ENCODE measurements around the gene LRRC2. TPM values are rescaled to one million over a fixed set of nuclear protein-coding genes. Genes with fewer than 3 reads are reported as not detected.

Gene LRRC2
- total RNA-seq, 1 experiment from 2014 or later: not detected

DNA sequence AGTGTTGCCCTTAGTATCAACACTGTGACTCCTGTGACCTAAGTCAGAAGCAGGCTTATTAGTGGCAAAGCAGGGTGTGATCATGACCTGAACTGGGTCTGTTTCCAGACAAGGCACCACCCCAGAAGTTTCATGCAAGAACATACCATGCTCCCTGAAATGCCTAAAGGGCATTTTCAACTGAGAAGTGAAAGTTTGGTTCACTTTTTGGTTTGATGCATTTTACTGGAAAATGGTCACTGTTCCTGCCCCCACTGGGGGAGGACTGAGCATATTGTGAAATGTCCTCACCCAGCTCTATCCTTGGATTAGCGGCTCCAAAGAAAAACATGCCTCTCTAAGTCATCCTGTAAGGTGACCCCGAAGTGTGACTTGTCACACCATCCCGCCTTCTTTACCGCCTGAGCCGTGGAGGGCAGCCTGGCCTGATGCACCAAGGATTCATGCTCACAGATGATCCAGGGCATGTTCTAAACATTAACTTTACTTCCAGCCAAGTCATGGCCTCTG, 43.2 kb upstream of the LRRC2 start:
- DNase-seq (ENCODE audit: low read depth, low spot score) (no peak), ATAC-seq (no peak)
- Histone ChIP-seq H3K27ac (ENCODE audit: low read length) (no peak overlapping the region), H3K4me1 (ENCODE audit: control insufficient read depth, insufficient read depth, low read length) (no peaks in the 10 kb centered on the region), H3K9me3 (ENCODE audit: control insufficient read depth, insufficient read depth, low read depth, low read length) (no peaks in the 10 kb centered on the region), H3K4me3 (ENCODE audit: low read depth in 2 of 2, low read length in 2 of 2) (no peak overlapping the region), H3K36me3 (ENCODE audit: control insufficient read depth, insufficient read depth, low read length) (no peaks in the 10 kb centered on the region), H3K27me3 (ENCODE audit: control insufficient read depth, insufficient read depth, low read length) (no peaks in the 10 kb centered on the region; the same call in 1 of the 2 replicates)
- ChIA-PET CTCF (no interaction called here), POLR2A (no interaction called here)
- no TSS peak for BruUV-seq (replicated peaks)
- TF ChIP-seq, protein P1, sequence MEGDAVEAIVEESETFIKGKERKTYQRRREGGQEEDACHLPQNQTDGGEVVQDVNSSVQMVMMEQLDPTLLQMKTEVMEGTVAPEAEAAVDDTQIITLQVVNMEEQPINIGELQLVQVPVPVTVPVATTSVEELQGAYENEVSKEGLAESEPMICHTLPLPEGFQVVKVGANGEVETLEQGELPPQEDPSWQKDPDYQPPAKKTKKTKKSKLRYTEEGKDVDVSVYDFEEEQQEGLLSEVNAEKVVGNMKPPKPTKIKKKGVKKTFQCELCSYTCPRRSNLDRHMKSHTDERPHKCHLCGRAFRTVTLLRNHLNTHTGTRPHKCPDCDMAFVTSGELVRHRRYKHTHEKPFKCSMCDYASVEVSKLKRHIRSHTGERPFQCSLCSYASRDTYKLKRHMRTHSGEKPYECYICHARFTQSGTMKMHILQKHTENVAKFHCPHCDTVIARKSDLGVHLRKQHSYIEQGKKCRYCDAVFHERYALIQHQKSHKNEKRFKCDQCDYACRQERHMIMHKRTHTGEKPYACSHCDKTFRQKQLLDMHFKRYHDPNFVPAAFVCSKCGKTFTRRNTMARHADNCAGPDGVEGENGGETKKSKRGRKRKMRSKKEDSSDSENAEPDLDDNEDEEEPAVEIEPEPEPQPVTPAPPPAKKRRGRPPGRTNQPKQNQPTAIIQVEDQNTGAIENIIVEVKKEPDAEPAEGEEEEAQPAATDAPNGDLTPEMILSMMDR (IDR thresholded peaks at IDR 0.05): no peak
- TF ChIP-seq, protein P2, sequence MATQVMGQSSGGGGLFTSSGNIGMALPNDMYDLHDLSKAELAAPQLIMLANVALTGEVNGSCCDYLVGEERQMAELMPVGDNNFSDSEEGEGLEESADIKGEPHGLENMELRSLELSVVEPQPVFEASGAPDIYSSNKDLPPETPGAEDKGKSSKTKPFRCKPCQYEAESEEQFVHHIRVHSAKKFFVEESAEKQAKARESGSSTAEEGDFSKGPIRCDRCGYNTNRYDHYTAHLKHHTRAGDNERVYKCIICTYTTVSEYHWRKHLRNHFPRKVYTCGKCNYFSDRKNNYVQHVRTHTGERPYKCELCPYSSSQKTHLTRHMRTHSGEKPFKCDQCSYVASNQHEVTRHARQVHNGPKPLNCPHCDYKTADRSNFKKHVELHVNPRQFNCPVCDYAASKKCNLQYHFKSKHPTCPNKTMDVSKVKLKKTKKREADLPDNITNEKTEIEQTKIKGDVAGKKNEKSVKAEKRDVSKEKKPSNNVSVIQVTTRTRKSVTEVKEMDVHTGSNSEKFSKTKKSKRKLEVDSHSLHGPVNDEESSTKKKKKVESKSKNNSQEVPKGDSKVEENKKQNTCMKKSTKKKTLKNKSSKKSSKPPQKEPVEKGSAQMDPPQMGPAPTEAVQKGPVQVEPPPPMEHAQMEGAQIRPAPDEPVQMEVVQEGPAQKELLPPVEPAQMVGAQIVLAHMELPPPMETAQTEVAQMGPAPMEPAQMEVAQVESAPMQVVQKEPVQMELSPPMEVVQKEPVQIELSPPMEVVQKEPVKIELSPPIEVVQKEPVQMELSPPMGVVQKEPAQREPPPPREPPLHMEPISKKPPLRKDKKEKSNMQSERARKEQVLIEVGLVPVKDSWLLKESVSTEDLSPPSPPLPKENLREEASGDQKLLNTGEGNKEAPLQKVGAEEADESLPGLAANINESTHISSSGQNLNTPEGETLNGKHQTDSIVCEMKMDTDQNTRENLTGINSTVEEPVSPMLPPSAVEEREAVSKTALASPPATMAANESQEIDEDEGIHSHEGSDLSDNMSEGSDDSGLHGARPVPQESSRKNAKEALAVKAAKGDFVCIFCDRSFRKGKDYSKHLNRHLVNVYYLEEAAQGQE (IDR thresholded peaks at IDR 0.05; ENCODE audit: insufficient read depth in 1 of 2, low read depth in 2 of 2, low read length in 1 of 2): no peak
- TF ChIP-seq TCF7L2 (IDR thresholded peaks at IDR 0.05; ENCODE audit: low read depth, low read length) (no peak), POLR2AphosphoS5 (IDR thresholded peaks at IDR 0.05; ENCODE audit: low read depth, low read length) (no peak), SIN3A (IDR thresholded peaks at IDR 0.05; ENCODE audit: borderline replicate concordance, insufficient read depth, low read depth, low read length) (no peak)
- intact Hi-C loops (cut with micrococcal nuclease; ENCODE audit: unreplicated experiment): no loop called here
- in situ Hi-C loops (cut with HindIII; ENCODE audit: low pct_unique_long_range_greater_than_20kb, low sequenced_read_pairs): no loop called here

DNA sequence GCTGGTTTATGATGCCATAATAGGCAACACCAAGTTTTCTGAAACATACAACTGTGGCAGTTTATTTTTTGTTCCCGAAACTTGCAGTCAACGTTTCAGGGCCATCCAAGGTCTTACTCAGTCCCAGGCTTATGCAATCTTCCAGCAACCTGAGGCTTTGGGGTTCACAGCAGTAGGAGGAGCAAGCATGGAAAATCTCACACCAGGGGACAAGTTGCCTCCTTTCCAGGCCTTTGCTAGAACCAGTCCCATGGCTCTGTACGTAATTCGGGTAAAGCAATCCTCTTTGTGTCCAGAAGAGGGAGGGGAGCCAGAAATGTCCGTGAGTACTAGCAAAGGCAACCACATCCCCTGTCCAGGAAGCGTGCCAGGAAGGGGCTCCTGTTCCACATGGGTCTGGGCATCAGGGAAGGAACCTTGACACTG, 41.5 kb upstream of the LRRC2 start:
- BruUV-seq (replicated peaks): no TSS peak
- POLR2A ChIA-PET: no interaction called here
- Histone ChIP-seq H3K27ac (ENCODE audit: low read length) (no peak overlapping the region), H3K9me3 (ENCODE audit: control insufficient read depth, insufficient read depth, low read depth, low read length) (no peaks in the 10 kb centered on the region), H3K27me3 (ENCODE audit: control insufficient read depth, insufficient read depth, low read length) (no peaks in the 10 kb centered on the region; the same call in 1 of the 2 replicates), H3K36me3 (ENCODE audit: control insufficient read depth, insufficient read depth, low read length) (no peaks in the 10 kb centered on the region), H3K4me1 (ENCODE audit: control insufficient read depth, insufficient read depth, low read length) (no peaks in the 10 kb centered on the region), H3K4me3 (ENCODE audit: low read depth in 2 of 2, low read length in 2 of 2) (no peak overlapping the region)
- intact Hi-C loops (cut with micrococcal nuclease; ENCODE audit: unreplicated experiment): no loop called here
- in situ Hi-C loops (cut with HindIII; ENCODE audit: low pct_unique_long_range_greater_than_20kb, low sequenced_read_pairs): no loop called here
- no peak for ATAC-seq
- DNase-seq (ENCODE audit: low read depth, low spot score): no peak
- CTCF ChIA-PET: no interaction called here
- TF ChIP-seq, protein P1 (IDR thresholded peaks at IDR 0.05): no peak
- TF ChIP-seq TCF7L2 (IDR thresholded peaks at IDR 0.05; ENCODE audit: low read depth, low read length) (no peak), SIN3A (IDR thresholded peaks at IDR 0.05; ENCODE audit: borderline replicate concordance, insufficient read depth, low read depth, low read length) (no peak), POLR2AphosphoS5 (IDR thresholded peaks at IDR 0.05; ENCODE audit: low read depth, low read length) (no peak)
- TF ChIP-seq, protein P2 (IDR thresholded peaks at IDR 0.05; ENCODE audit: insufficient read depth in 1 of 2, low read depth in 2 of 2, low read length in 1 of 2): no peak

Measured in Panc1 (cell line).